Measurements from ENCODE around the gene FRMD7. TPM values are rescaled to one million over a fixed set of nuclear protein-coding genes. Genes with fewer than 3 reads are reported as not detected.

FRMD7 gene
- total and polyA plus RNA-seq, 5 donors from 2014 or later, result not detected

- Mint-ChIP-seq H3K4me3 (no peak overlapping the region), H3K36me3 (no peaks in the 10 kb centered on the region), H3K27me3 (peaks cover 18% of the 10 kb centered on the region), H3K4me1 (peaks cover 0 to 3% (median 0%) of the 10 kb centered on the region in 4 donors), H3K27ac (no peak overlapping the region), H3K9me3 (no peaks in the 10 kb centered on the region)
- no peaks in the 10 kb centered on the region for H3K27me3 ChIP-seq (ENCODE audit: control insufficient read depth, insufficient read depth, low read length)
- H3K4me1 ChIP-seq (ENCODE audit: control insufficient read depth, insufficient read depth, low read length, poor library complexity, severe bottlenecking), result no peaks in the 10 kb centered on the region
- H3K4me3 ChIP-seq (ENCODE audit: low read depth, low read length), result no peak overlapping the region
- no peaks in the 10 kb centered on the region for H3K36me3 ChIP-seq (ENCODE audit: control insufficient read depth, insufficient read depth, low read length)
- no peak for ATAC-seq (ENCODE audit: low read depth in 2 of 2)
- DNase-seq, result no peak
- no peaks in the 10 kb centered on the region for H3K9me3 ChIP-seq (ENCODE audit: control insufficient read depth in 2 of 2, low read length in 2 of 2)
- H3K27ac ChIP-seq (ENCODE audit: insufficient read depth, low read length, poor library complexity, severe bottlenecking), result no peak overlapping the region
Measured at GRCh38 chrX:132093239-132093860, 34.5 kb downstream of the FRMD7 start.

- no peak overlapping the region for H3K27ac ChIP-seq (ENCODE audit: insufficient read depth, low read length, poor library complexity, severe bottlenecking)
- no peaks in the 10 kb centered on the region for H3K9me3 ChIP-seq (ENCODE audit: control insufficient read depth in 2 of 2, low read length in 2 of 2)
- no peaks in the 10 kb centered on the region for H3K36me3 ChIP-seq (ENCODE audit: control insufficient read depth, insufficient read depth, low read length)
- no peak overlapping the region for H3K4me3 Mint-ChIP-seq
- peak; percentile 21 to 66 (median 40) for DNase-seq
- H3K4me1 ChIP-seq (ENCODE audit: control insufficient read depth, insufficient read depth, low read length, poor library complexity, severe bottlenecking), result no peaks in the 10 kb centered on the region
- peaks cover 0 to 3% (median 0%) of the 10 kb centered on the region in 4 donors for H3K4me1 Mint-ChIP-seq
- H3K4me3 ChIP-seq (ENCODE audit: low read depth, low read length), result no peak overlapping the region
- peak; percentile 53 to 67 for ATAC-seq (ENCODE audit: low read depth in 2 of 2)
- no peaks in the 10 kb centered on the region for H3K9me3 Mint-ChIP-seq
- H3K27ac Mint-ChIP-seq, result no peak overlapping the region
- peaks cover 16% of the 10 kb centered on the region for H3K27me3 Mint-ChIP-seq
- no peaks in the 10 kb centered on the region for H3K27me3 ChIP-seq (ENCODE audit: control insufficient read depth, insufficient read depth, low read length)
- H3K36me3 Mint-ChIP-seq, result no peaks in the 10 kb centered on the region
Measured at GRCh38 chrX:132092439-132093065, 35.3 kb downstream of the FRMD7 start.

GRCh38 chrX:132090403-132091159, 37.2 kb downstream of the FRMD7 start:
- no peaks in the 10 kb centered on the region for H3K9me3 Mint-ChIP-seq
- H3K4me1 ChIP-seq (ENCODE audit: control insufficient read depth, insufficient read depth, low read length, poor library complexity, severe bottlenecking), result no peaks in the 10 kb centered on the region
- H3K36me3 Mint-ChIP-seq, result no peaks in the 10 kb centered on the region
- H3K36me3 ChIP-seq (ENCODE audit: control insufficient read depth, insufficient read depth, low read length), result no peaks in the 10 kb centered on the region
- H3K4me3 Mint-ChIP-seq, result no peak overlapping the region
- ATAC-seq (ENCODE audit: low read depth in 2 of 2), result no peak
- peaks cover 0 to 3% (median 0%) of the 10 kb centered on the region in 4 donors for H3K4me1 Mint-ChIP-seq
- no peaks in the 10 kb centered on the region for H3K9me3 ChIP-seq (ENCODE audit: control insufficient read depth in 2 of 2, low read length in 2 of 2)
- H3K4me3 ChIP-seq (ENCODE audit: low read depth, low read length), result no peak overlapping the region
- peaks cover 14% of the 10 kb centered on the region for H3K27me3 Mint-ChIP-seq
- no peak for DNase-seq
- H3K27me3 ChIP-seq (ENCODE audit: control insufficient read depth, insufficient read depth, low read length), result no peaks in the 10 kb centered on the region
- H3K27ac Mint-ChIP-seq, result no peak overlapping the region
- no peak overlapping the region for H3K27ac ChIP-seq (ENCODE audit: insufficient read depth, low read length, poor library complexity, severe bottlenecking)

- Mint-ChIP-seq H3K4me1 (peaks cover 0 to 3% (median 0%) of the 10 kb centered on the region in 4 donors), H3K27ac (no peak overlapping the region), H3K27me3 (peaks cover 6% of the 10 kb centered on the region), H3K9me3 (no peaks in the 10 kb centered on the region), H3K36me3 (no peaks in the 10 kb centered on the region), H3K4me3 (no peak overlapping the region)
- no peaks in the 10 kb centered on the region for H3K4me1 ChIP-seq (ENCODE audit: control insufficient read depth, insufficient read depth, low read length, poor library complexity, severe bottlenecking)
- H3K4me3 ChIP-seq (ENCODE audit: low read depth, low read length), result no peak overlapping the region
- H3K27ac ChIP-seq (ENCODE audit: insufficient read depth, low read length, poor library complexity, severe bottlenecking), result no peak overlapping the region
- H3K36me3 ChIP-seq (ENCODE audit: control insufficient read depth, insufficient read depth, low read length), result no peaks in the 10 kb centered on the region
- no peak for DNase-seq
- no peak for ATAC-seq (ENCODE audit: low read depth in 2 of 2)
- H3K27me3 ChIP-seq (ENCODE audit: control insufficient read depth, insufficient read depth, low read length), result no peaks in the 10 kb centered on the region
- H3K9me3 ChIP-seq (ENCODE audit: control insufficient read depth in 2 of 2, low read length in 2 of 2), result no peaks in the 10 kb centered on the region
Measured at GRCh38 chrX:132088864-132089263, 39.0 kb downstream of the FRMD7 start.

- Histone ChIP-seq H3K4me1 (ENCODE audit: control insufficient read depth, insufficient read depth, low read length, poor library complexity, severe bottlenecking) (no peaks in the 10 kb centered on the region), H3K27ac (ENCODE audit: insufficient read depth, low read length, poor library complexity, severe bottlenecking) (no peak overlapping the region), H3K27me3 (ENCODE audit: control insufficient read depth, insufficient read depth, low read length) (no peaks in the 10 kb centered on the region), H3K9me3 (ENCODE audit: control insufficient read depth in 2 of 2, low read length in 2 of 2) (no peaks in the 10 kb centered on the region), H3K36me3 (ENCODE audit: control insufficient read depth, insufficient read depth, low read length) (no peaks in the 10 kb centered on the region), H3K4me3 (ENCODE audit: low read depth, low read length) (no peak overlapping the region)
- peaks cover 6% of the 10 kb centered on the region for H3K27me3 Mint-ChIP-seq
- H3K27ac Mint-ChIP-seq, result no peak overlapping the region
- H3K9me3 Mint-ChIP-seq, result no peaks in the 10 kb centered on the region
- ATAC-seq (ENCODE audit: low read depth in 2 of 2) (no peak), DNase-seq (no peak)
- no peak overlapping the region for H3K4me3 Mint-ChIP-seq
- H3K4me1 Mint-ChIP-seq, result peaks cover 0 to 3% (median 0%) of the 10 kb centered on the region in 4 donors
- H3K36me3 Mint-ChIP-seq, result no peaks in the 10 kb centered on the region
Measured at GRCh38 chrX:132086672-132087071, 41.1 kb downstream of the FRMD7 start.

GRCh38 chrX:132085786-132086185, 42.0 kb downstream of the FRMD7 start:
- H3K9me3 Mint-ChIP-seq, result no peaks in the 10 kb centered on the region
- no peak overlapping the region for H3K4me3 Mint-ChIP-seq
- no peaks in the 10 kb centered on the region for H3K36me3 ChIP-seq (ENCODE audit: control insufficient read depth, insufficient read depth, low read length)
- DNase-seq, result no peak
- ATAC-seq (ENCODE audit: low read depth in 2 of 2), result no peak
- no peak overlapping the region for H3K4me3 ChIP-seq (ENCODE audit: low read depth, low read length)
- H3K4me1 ChIP-seq (ENCODE audit: control insufficient read depth, insufficient read depth, low read length, poor library complexity, severe bottlenecking), result no peaks in the 10 kb centered on the region
- no peak overlapping the region for H3K27ac ChIP-seq (ENCODE audit: insufficient read depth, low read length, poor library complexity, severe bottlenecking)
- H3K9me3 ChIP-seq (ENCODE audit: control insufficient read depth in 2 of 2, low read length in 2 of 2), result no peaks in the 10 kb centered on the region
- H3K27me3 Mint-ChIP-seq, result peaks cover 6% of the 10 kb centered on the region
- no peaks in the 10 kb centered on the region for H3K36me3 Mint-ChIP-seq
- no peaks in the 10 kb centered on the region for H3K27me3 ChIP-seq (ENCODE audit: control insufficient read depth, insufficient read depth, low read length)
- H3K27ac Mint-ChIP-seq, result no peak overlapping the region
- no peaks in the 10 kb centered on the region for H3K4me1 Mint-ChIP-seq

GRCh38 chrX:132077912-132078311, 49.9 kb downstream of the FRMD7 start:
- Histone ChIP-seq H3K27me3 (ENCODE audit: control insufficient read depth, insufficient read depth, low read length) (no peaks in the 10 kb centered on the region), H3K27ac (ENCODE audit: insufficient read depth, low read length, poor library complexity, severe bottlenecking) (no peak overlapping the region), H3K4me1 (ENCODE audit: control insufficient read depth, insufficient read depth, low read length, poor library complexity, severe bottlenecking) (no peaks in the 10 kb centered on the region), H3K36me3 (ENCODE audit: control insufficient read depth, insufficient read depth, low read length) (peaks cover 11% of the 10 kb centered on the region), H3K4me3 (ENCODE audit: low read depth, low read length) (no peak overlapping the region), H3K9me3 (ENCODE audit: control insufficient read depth in 2 of 2, low read length in 2 of 2) (no peaks in the 10 kb centered on the region)
- ATAC-seq (ENCODE audit: low read depth in 2 of 2), result no peak
- Mint-ChIP-seq H3K36me3 (peaks cover 9% of the 10 kb centered on the region), H3K9me3 (no peaks in the 10 kb centered on the region), H3K27me3 (no peaks in the 10 kb centered on the region), H3K4me1 (no peaks in the 10 kb centered on the region), H3K27ac (no peak overlapping the region), H3K4me3 (no peak overlapping the region)
- DNase-seq, result no peak
